Colonic mucosa (tissue), 4 donors: ENCODE data around the gene PTH2R. TPM values are rescaled to one million over a fixed set of nuclear protein-coding genes. Genes with fewer than 3 reads are reported as not detected.

Source experiments
- DNase-seq: peaks from one replicate; pipeline ENCODE4 v3.0.0-alpha.2; 2020
- H3K27ac ChIP-seq: fragments of 200-600 bp; one replicate; pipeline ENCODE4 v1.8.0; 2021
- H3K27me3 ChIP-seq: fragments of 200-600 bp; one replicate; pipeline ENCODE4 v1.8.0; 2021
- H3K36me3 ChIP-seq: fragments of 200-600 bp; one replicate; pipeline ENCODE4 v1.8.0; 2021
- H3K4me1 ChIP-seq: fragments of 200-600 bp; one replicate; pipeline ENCODE4 v1.8.0; 2021; ENCODE audit warnings: mild to moderate bottlenecking
- H3K4me3 ChIP-seq: fragments of 200-600 bp; one replicate; pipeline ENCODE4 v1.8.0; 2021
- H3K9ac ChIP-seq, 2 donors: one replicate each; pipeline ENCODE4 v1.7.0; 2013; ENCODE audit warnings: control low read depth in 2 of 2, low read depth in 2 of 2, low read length in 2 of 2
- H3K9me3 ChIP-seq: fragments of 200-600 bp; one replicate; pipeline ENCODE4 v1.8.0; 2021
- CTCF ChIP-seq: fragments of 200-600 bp; IDR thresholded peaks from one replicate; pipeline ENCODE4 v1.8.0; 2022; ENCODE audit warnings: antibody characterized with exemption, mild to moderate bottlenecking
- intact Hi-C: fragments of 100-400 bp; cut with DNase I; formaldehyde crosslinking; loops from one replicate; pipeline ENCODE4 v1.14.1; 2022
- total RNA-seq, 2 donors: library from RNA; stranded (reverse); fragmentation: NEBNext Ultra II Directional in 1 of 2; extraction: Animal tissue kit (Norgen Biotek cat#: 25700) in 1 of 2; gene quantifications; one replicate each; pipeline ENCODE4 v1.2.1, GENCODE V29; 2021
- donor health status: healthy.
- donor health status: DM: no; HTN: no; CAD: no.
- donor health status: DM: no; HTN: no; CAD: no.

PTH2R gene
- total RNA-seq, 2 donors from 2014 or later: not detected

GRCh38 chr2:208541989-208542464 lies 135.4 kb downstream of the PTH2R start:
- H3K36me3 ChIP-seq: no peaks in the 10 kb centered on the region
- no peak overlapping the region for H3K4me3 ChIP-seq
- intact Hi-C loops: no loop called here
- no peaks in the 10 kb centered on the region for H3K27me3 ChIP-seq
- H3K4me1 ChIP-seq: no peaks in the 10 kb centered on the region
- no peak for DNase-seq
- no peaks in the 10 kb centered on the region for H3K9me3 ChIP-seq
- no peak overlapping the region for H3K27ac ChIP-seq
- no peak overlapping the region for H3K9ac ChIP-seq
- no peak for TF ChIP-seq CTCF

- no peak for TF ChIP-seq CTCF
- intact Hi-C loops: no loop called here
- H3K9me3 ChIP-seq: no peaks in the 10 kb centered on the region
- DNase-seq: no peak
- H3K9ac ChIP-seq: no peak overlapping the region
- no peaks in the 10 kb centered on the region for H3K4me1 ChIP-seq
- H3K36me3 ChIP-seq: no peaks in the 10 kb centered on the region
- H3K4me3 ChIP-seq: no peak overlapping the region
- H3K27ac ChIP-seq: no peak overlapping the region
- no peaks in the 10 kb centered on the region for H3K27me3 ChIP-seq
Measured at GRCh38 chr2:208542465-208543041, 136.0 kb downstream of the PTH2R start.

Other genes with a start within 250 kb of the PTH2R start
- gene CRYGA, start 243.2 kb upstream of the PTH2R start, total RNA-seq: not detected
- gene C2orf80, start 216.8 kb upstream of the PTH2R start, total RNA-seq: not detected
- 100 to 1,000 TPM; 250 to 348 TPM for gene IDH1, start 151.7 kb upstream of the PTH2R start, total RNA-seq
- 10 to 100 TPM; 14.6 to 18.2 TPM for gene PIKFYVE, start 140.5 kb upstream of the PTH2R start, total RNA-seq